NCI-H1694 (cell line): Measurements from ENCODE around the gene TXNRD1.
"Not testable (repeated sequence)": the region's sequence is repeated elsewhere in the genome, so short reads cannot be mapped to it uniquely, and the experiment has no call there.

Experiments
- DNase-seq: peaks from one replicate; lab custom pipeline; 2025; lab: John Stamatoyannopoulos, UW

TXNRD1 gene

GRCh38 chr12:104305349-104305748 lies 89.8 kb downstream of the TXNRD1 start:
- DNase-seq: no peak

GRCh38 chr12:104306376-104306775 lies 90.8 kb downstream of the TXNRD1 start:
- no peak for DNase-seq

- no peak for DNase-seq
These were observed 91.5 kb downstream of the TXNRD1 start for GRCh38 chr12:104306943-104307654.

GRCh38 chr12:104307655-104308000 lies 92.0 kb downstream of the TXNRD1 start:
- DNase-seq: no peak

- DNase-seq: no peak
These were observed 93.9 kb downstream of the TXNRD1 start for GRCh38 chr12:104309446-104309993.

- DNase-seq: no peak
These were observed 95.4 kb downstream of the TXNRD1 start for GRCh38 chr12:104310751-104311633.

GRCh38 chr12:104312202-104312601 lies 96.6 kb downstream of the TXNRD1 start:
- no peak for DNase-seq

GRCh38 chr12:104312654-104313053 lies 97.1 kb downstream of the TXNRD1 start:
- no peak for DNase-seq

- no peak for DNase-seq
These were observed 98.1 kb downstream of the TXNRD1 start for GRCh38 chr12:104313568-104314241.

- DNase-seq: no peak
These were observed 98.6 kb downstream of the TXNRD1 start for GRCh38 chr12:104314242-104314614.

GRCh38 chr12:104315326-104316224 lies 100.0 kb downstream of the TXNRD1 start:
- no peak for DNase-seq

- DNase-seq: no peak
These were observed 101.4 kb downstream of the TXNRD1 start for GRCh38 chr12:104316936-104317335.

GRCh38 chr12:104317538-104318210 lies 102.1 kb downstream of the TXNRD1 start:
- DNase-seq: no peak

- no peak for DNase-seq
These were observed 103.4 kb downstream of the TXNRD1 start for GRCh38 chr12:104319028-104319427.

- DNase-seq: no peak
These were observed 104.5 kb downstream of the TXNRD1 start for GRCh38 chr12:104319918-104320626.

GRCh38 chr12:104320627-104321024 lies 105.0 kb downstream of the TXNRD1 start:
- DNase-seq: no peak

- no peak for DNase-seq
These were observed 106.4 kb downstream of the TXNRD1 start for GRCh38 chr12:104321949-104322348.

- DNase-seq: not testable (repeated sequence)
These were observed 107.0 kb downstream of the TXNRD1 start for GRCh38 chr12:104322533-104322932.

- no peak for DNase-seq
These were observed 108.3 kb downstream of the TXNRD1 start for GRCh38 chr12:104323899-104324298.

- DNase-seq: not testable (repeated sequence)
These were observed 112.7 kb downstream of the TXNRD1 start for GRCh38 chr12:104328278-104328677.
